ENCODE data around the gene SEMA4B.

GRCh38 chr15:90159213-90159612, 41.9 kb upstream of the SEMA4B start:
- TF ChIP-seq TAF1 (IDR thresholded peaks at IDR 0.05; ENCODE audit: borderline replicate concordance, low read depth, low read length) = no peak
- TF ChIP-seq POLR2A (IDR thresholded peaks at IDR 0.05; ENCODE audit: low read depth, low read length) = no peak
- TF ChIP-seq POLR2AphosphoS5 (IDR thresholded peaks at IDR 0.05; ENCODE audit: low read depth, low read length) = no peak

All from GM12892 (cell line).